Astrocyte (in vitro differentiated cells and primary cell): ENCODE measurements around the gene EXOC4. TPM values are rescaled to one million over a fixed set of nuclear protein-coding genes. Genes with fewer than 3 reads are reported as not detected.

ENCODE experiments used
- DNase-seq: peaks from one replicate; pipeline ENCODE4 v3.0.0-alpha.2; 2010; ENCODE audit warnings: low read depth
- FAIRE-seq: peaks from 2 replicates; lab custom pipeline; 2011; peaks lifted over from hg19 to GRCh38; lab: Jason Lieb, UNC
- H2AFZ ChIP-seq: 2 replicates; pipeline ENCODE4 v1.6.0; 2012; ENCODE audit warnings: low read depth, low read length, inconsistent platforms
- H3K27ac ChIP-seq: 2 replicates; pipeline ENCODE4 v1.5.1; 2011; ENCODE audit warnings: low read depth, low read length, inconsistent platforms
- H3K27me3 ChIP-seq: 2 replicates; pipeline ENCODE4 v1.6.0; 2011; ENCODE audit warnings: low read length, inconsistent platforms; ENCODE audit not compliant: insufficient read depth
- H3K36me3 ChIP-seq: 2 replicates; pipeline ENCODE4 v1.5.1; 2011; ENCODE audit warnings: low read length, inconsistent platforms; ENCODE audit not compliant: insufficient read depth
- H3K4me1 ChIP-seq: 2 replicates; pipeline ENCODE4 v1.5.1; 2011; ENCODE audit warnings: low read length, inconsistent platforms; ENCODE audit not compliant: insufficient read depth
- H3K4me2 ChIP-seq: 2 replicates; pipeline ENCODE4 v1.6.0; 2012; ENCODE audit warnings: low read length, inconsistent platforms
- H3K4me3 ChIP-seq: 2 replicates; pipeline ENCODE4 v1.5.1; 2011; ENCODE audit warnings: low read depth, mild to moderate bottlenecking, low read length, inconsistent platforms; ENCODE audit not compliant: insufficient read depth
- H3K79me2 ChIP-seq: 2 replicates; pipeline ENCODE4 v1.6.0; 2012; ENCODE audit warnings: mild to moderate bottlenecking, low read length, inconsistent platforms; ENCODE audit not compliant: insufficient read depth
- H3K9ac ChIP-seq: 2 replicates; pipeline ENCODE4 v1.6.0; 2012; ENCODE audit warnings: mild to moderate bottlenecking, low read length, inconsistent platforms
- H3K9me3 ChIP-seq: 2 replicates; pipeline ENCODE4 v1.5.1; 2012; ENCODE audit warnings: low read depth, mild to moderate bottlenecking, low read length, inconsistent platforms; ENCODE audit not compliant: insufficient read depth
- H4K20me1 ChIP-seq: 2 replicates; pipeline ENCODE4 v1.6.0; 2012; ENCODE audit warnings: low read length, inconsistent platforms; ENCODE audit not compliant: insufficient read depth
- H3K27ac Mint-ChIP-seq: one replicate; pipeline ENCODE4 v1.8.0; 2021; ENCODE audit warnings: mild to moderate bottlenecking, mixed read lengths; ENCODE audit not compliant: unreplicated experiment
- H3K27me3 Mint-ChIP-seq: one replicate; pipeline ENCODE4 v1.8.0; 2021; ENCODE audit warnings: low read depth, mixed read lengths; ENCODE audit not compliant: unreplicated experiment
- H3K36me3 Mint-ChIP-seq: one replicate; pipeline ENCODE4 v1.8.0; 2021; ENCODE audit warnings: low read depth, mixed read lengths; ENCODE audit not compliant: unreplicated experiment
- H3K4me1 Mint-ChIP-seq: one replicate; pipeline ENCODE4 v1.8.0; 2021; ENCODE audit warnings: low read depth, mixed read lengths; ENCODE audit not compliant: unreplicated experiment
- H3K4me3 Mint-ChIP-seq: one replicate; pipeline ENCODE4 v1.8.0; 2021; ENCODE audit warnings: mild to moderate bottlenecking, moderate library complexity, mixed read lengths; ENCODE audit not compliant: unreplicated experiment
- H3K9me3 Mint-ChIP-seq: one replicate; pipeline ENCODE4 v1.8.0; 2021; ENCODE audit warnings: mild to moderate bottlenecking, mixed read lengths; ENCODE audit not compliant: unreplicated experiment
- CTCF ChIP-seq: IDR thresholded peaks from 2 replicates; pipeline ENCODE4 v1.5.1; 2011; ENCODE audit warnings: low read depth, mild to moderate bottlenecking, inconsistent platforms, low read length, moderate library complexity; ENCODE audit not compliant: insufficient read depth
- EZH2 ChIP-seq: IDR thresholded peaks from 2 replicates; pipeline ENCODE4 v1.6.1; 2012; ENCODE audit warnings: mild to moderate bottlenecking, low read length, inconsistent platforms; ENCODE audit not compliant: insufficient read depth
- total RNA-seq: library from RNA; stranded (reverse); gene quantifications from 2 replicates; pipeline ENCODE4 v1.2.1, GENCODE V29; 2021

EXOC4 gene
- total RNA-seq, 1 donor from 2014 or later = 57.5 TPM

- H3K36me3 ChIP-seq = no peaks in the 10 kb centered on the region
- peaks cover 2% of the 10 kb centered on the region for H3K36me3 Mint-ChIP-seq
- no peaks in the 10 kb centered on the region for H3K9me3 Mint-ChIP-seq
- DNase-seq (no peak), FAIRE-seq (no peak)
- TF ChIP-seq EZH2 (no peak), CTCF (no peak)
- no peak overlapping the region for H3K27ac ChIP-seq
- H3K27me3 Mint-ChIP-seq = no peaks in the 10 kb centered on the region
- peaks cover 8% of the 10 kb centered on the region for H3K4me1 Mint-ChIP-seq
- no peak overlapping the region for H3K9ac ChIP-seq
- no peaks in the 10 kb centered on the region for H3K9me3 ChIP-seq
- H4K20me1 ChIP-seq = peaks cover 9% of the 10 kb centered on the region
- no peaks in the 10 kb centered on the region for H3K27me3 ChIP-seq
- no peak overlapping the region for H3K4me2 ChIP-seq
- H2AFZ ChIP-seq = no peak overlapping the region
- H3K79me2 ChIP-seq = no peaks in the 10 kb centered on the region
- no peak overlapping the region for H3K4me3 ChIP-seq
- H3K4me3 Mint-ChIP-seq = no peak overlapping the region
- no peak overlapping the region for H3K27ac Mint-ChIP-seq
- no peaks in the 10 kb centered on the region for H3K4me1 ChIP-seq
These were observed 118.7 kb downstream of the EXOC4 start for GRCh38 chr7:133371616-133372015.

- H3K27ac ChIP-seq = no peak overlapping the region
- FAIRE-seq (no peak), DNase-seq (no peak)
- Mint-ChIP-seq H3K4me1 (peaks cover 8% of the 10 kb centered on the region), H3K27me3 (no peaks in the 10 kb centered on the region), H3K4me3 (no peak overlapping the region), H3K27ac (no peak overlapping the region), H3K36me3 (peaks cover 2% of the 10 kb centered on the region), H3K9me3 (no peaks in the 10 kb centered on the region)
- peaks cover 3% of the 10 kb centered on the region for H4K20me1 ChIP-seq
- H3K79me2 ChIP-seq = no peaks in the 10 kb centered on the region
- no peaks in the 10 kb centered on the region for H3K4me1 ChIP-seq
- TF ChIP-seq EZH2 (no peak), CTCF (no peak)
- no peak overlapping the region for H2AFZ ChIP-seq
- no peak overlapping the region for H3K4me3 ChIP-seq
- no peak overlapping the region for H3K9ac ChIP-seq
- no peaks in the 10 kb centered on the region for H3K27me3 ChIP-seq
- no peaks in the 10 kb centered on the region for H3K9me3 ChIP-seq
- H3K4me2 ChIP-seq = no peak overlapping the region
- no peaks in the 10 kb centered on the region for H3K36me3 ChIP-seq
These were observed 119.5 kb downstream of the EXOC4 start for GRCh38 chr7:133372337-133372736.

GRCh38 chr7:133376514-133376913, 123.6 kb downstream of the EXOC4 start:
- no peaks in the 10 kb centered on the region for H3K27me3 ChIP-seq
- Mint-ChIP-seq H3K36me3 (peaks cover 2% of the 10 kb centered on the region), H3K27me3 (no peaks in the 10 kb centered on the region), H3K9me3 (no peaks in the 10 kb centered on the region), H3K4me1 (no peaks in the 10 kb centered on the region), H3K27ac (no peak overlapping the region), H3K4me3 (no peak overlapping the region)
- H3K4me1 ChIP-seq = no peaks in the 10 kb centered on the region
- H3K27ac ChIP-seq = no peak overlapping the region
- no peak for TF ChIP-seq CTCF
- TF ChIP-seq EZH2 = no peak
- no peaks in the 10 kb centered on the region for H3K9me3 ChIP-seq
- FAIRE-seq (no peak), DNase-seq (no peak)
- no peaks in the 10 kb centered on the region for H3K36me3 ChIP-seq
- H2AFZ ChIP-seq = no peak overlapping the region
- H3K4me3 ChIP-seq = no peak overlapping the region
- no peak overlapping the region for H3K9ac ChIP-seq
- peaks cover 6% of the 10 kb centered on the region for H4K20me1 ChIP-seq
- H3K4me2 ChIP-seq = no peak overlapping the region
- H3K79me2 ChIP-seq = no peaks in the 10 kb centered on the region
